Endothelial cell (in vitro differentiated cells): ENCODE results near the gene SPCS3. TPM values are rescaled to one million over a fixed set of nuclear protein-coding genes. Genes with fewer than 3 reads are reported as not detected.
"Not testable (repeated sequence)": the region's sequence is repeated elsewhere in the genome, so short reads cannot be mapped to it uniquely, and the experiment has no call there.

ENCODE experiments used
- DNase-seq: peaks from one replicate; pipeline ENCODE4 v3.0.0; 2021; ENCODE audit warnings: low spot score
- H3K27ac Mint-ChIP-seq: one replicate; pipeline ENCODE4 v1.8.0; 2021; ENCODE audit warnings: mixed read lengths, inconsistent platforms; ENCODE audit not compliant: unreplicated experiment
- H3K27me3 Mint-ChIP-seq: one replicate; pipeline ENCODE4 v1.8.0; 2021; ENCODE audit warnings: mild to moderate bottlenecking, moderate library complexity, mixed read lengths, inconsistent platforms; ENCODE audit not compliant: unreplicated experiment
- H3K36me3 Mint-ChIP-seq: one replicate; pipeline ENCODE4 v1.8.0; 2021; ENCODE audit warnings: mild to moderate bottlenecking, low read depth, mixed read lengths, inconsistent platforms; ENCODE audit not compliant: unreplicated experiment
- H3K4me1 Mint-ChIP-seq: one replicate; pipeline ENCODE4 v1.8.0; 2021; ENCODE audit warnings: mild to moderate bottlenecking, mixed read lengths, inconsistent platforms; ENCODE audit not compliant: unreplicated experiment
- H3K4me3 Mint-ChIP-seq: one replicate; pipeline ENCODE4 v1.8.0; 2021; ENCODE audit warnings: mild to moderate bottlenecking, mixed read lengths, inconsistent platforms; ENCODE audit not compliant: unreplicated experiment
- H3K9me3 Mint-ChIP-seq: one replicate; pipeline ENCODE4 v1.8.0; 2021; ENCODE audit warnings: mixed read lengths, inconsistent platforms; ENCODE audit not compliant: unreplicated experiment
- total RNA-seq: library from RNA; stranded (reverse); fragmentation: NEBNext Ultra II Directional; extraction: Animal tissue kit (Norgen Biotek cat#: 25700); gene quantifications from one replicate; pipeline ENCODE4 v1.2.1, GENCODE V29; 2021; ENCODE audit not compliant: unreplicated experiment
- TF ChIP-seq, protein P1 (sequence below): fragments of 200-600 bp; sonication (generic); IDR thresholded peaks from one replicate; pipeline ENCODE4 v1.5.0; 2021; ENCODE audit warnings: antibody characterized with exemption; ENCODE audit not compliant: unreplicated experiment

Gene SPCS3
- total RNA-seq, 1 donor from 2014 or later: 173 TPM

DNA sequence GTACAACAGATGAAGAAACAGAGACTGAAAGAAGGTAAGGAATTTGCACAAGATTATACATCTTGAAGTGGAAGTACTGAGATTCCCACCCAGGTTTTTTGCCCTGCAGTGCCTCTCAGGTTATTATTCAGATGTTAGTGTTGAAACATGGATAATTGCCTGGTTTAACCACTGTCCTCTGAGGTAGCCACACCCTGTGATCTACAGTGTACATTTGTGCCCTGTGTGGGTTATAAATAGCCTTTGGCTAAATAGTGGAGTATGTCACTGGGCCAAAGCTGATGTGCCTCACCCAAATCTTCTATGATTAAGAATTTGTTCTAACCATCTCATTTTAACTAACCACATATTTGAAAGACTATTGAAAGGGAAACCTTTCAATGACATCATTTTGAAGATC lies 45.3 kb upstream of the SPCS3 start:
- TF ChIP-seq, protein P1, sequence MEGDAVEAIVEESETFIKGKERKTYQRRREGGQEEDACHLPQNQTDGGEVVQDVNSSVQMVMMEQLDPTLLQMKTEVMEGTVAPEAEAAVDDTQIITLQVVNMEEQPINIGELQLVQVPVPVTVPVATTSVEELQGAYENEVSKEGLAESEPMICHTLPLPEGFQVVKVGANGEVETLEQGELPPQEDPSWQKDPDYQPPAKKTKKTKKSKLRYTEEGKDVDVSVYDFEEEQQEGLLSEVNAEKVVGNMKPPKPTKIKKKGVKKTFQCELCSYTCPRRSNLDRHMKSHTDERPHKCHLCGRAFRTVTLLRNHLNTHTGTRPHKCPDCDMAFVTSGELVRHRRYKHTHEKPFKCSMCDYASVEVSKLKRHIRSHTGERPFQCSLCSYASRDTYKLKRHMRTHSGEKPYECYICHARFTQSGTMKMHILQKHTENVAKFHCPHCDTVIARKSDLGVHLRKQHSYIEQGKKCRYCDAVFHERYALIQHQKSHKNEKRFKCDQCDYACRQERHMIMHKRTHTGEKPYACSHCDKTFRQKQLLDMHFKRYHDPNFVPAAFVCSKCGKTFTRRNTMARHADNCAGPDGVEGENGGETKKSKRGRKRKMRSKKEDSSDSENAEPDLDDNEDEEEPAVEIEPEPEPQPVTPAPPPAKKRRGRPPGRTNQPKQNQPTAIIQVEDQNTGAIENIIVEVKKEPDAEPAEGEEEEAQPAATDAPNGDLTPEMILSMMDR: no peak
- H3K4me3 Mint-ChIP-seq: no peak overlapping the region
- H3K9me3 Mint-ChIP-seq: no peaks in the 10 kb centered on the region
- H3K27ac Mint-ChIP-seq: no peak overlapping the region
- no peaks in the 10 kb centered on the region for H3K4me1 Mint-ChIP-seq
- no peaks in the 10 kb centered on the region for H3K27me3 Mint-ChIP-seq
- DNase-seq: no peak
- H3K36me3 Mint-ChIP-seq: no peaks in the 10 kb centered on the region

DNA sequence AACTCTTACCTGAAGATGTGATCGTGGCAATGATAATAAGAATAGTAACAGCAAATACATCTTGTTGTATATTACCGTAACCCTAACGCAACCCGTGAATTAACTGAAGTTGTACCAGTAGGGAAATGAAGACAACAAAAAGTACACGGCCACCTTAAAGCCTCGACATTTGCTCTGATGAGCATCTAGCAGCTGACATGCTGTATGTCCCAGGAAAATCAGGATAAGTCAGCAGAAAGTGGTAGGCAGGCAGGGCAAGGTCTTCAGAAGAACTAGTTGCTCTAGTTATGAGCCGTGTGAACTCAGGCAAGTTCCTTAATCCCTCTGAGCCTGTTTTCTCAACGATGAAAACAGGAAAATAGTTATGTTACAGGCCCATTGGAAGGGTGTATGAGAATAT lies 43.1 kb upstream of the SPCS3 start:
- TF ChIP-seq, protein P1: no peak
- H3K4me1 Mint-ChIP-seq: no peaks in the 10 kb centered on the region
- no peak overlapping the region for H3K27ac Mint-ChIP-seq
- H3K36me3 Mint-ChIP-seq: no peaks in the 10 kb centered on the region
- H3K9me3 Mint-ChIP-seq: no peaks in the 10 kb centered on the region
- no peak overlapping the region for H3K4me3 Mint-ChIP-seq
- peaks cover 2% of the 10 kb centered on the region for H3K27me3 Mint-ChIP-seq
- no peak for DNase-seq

DNA sequence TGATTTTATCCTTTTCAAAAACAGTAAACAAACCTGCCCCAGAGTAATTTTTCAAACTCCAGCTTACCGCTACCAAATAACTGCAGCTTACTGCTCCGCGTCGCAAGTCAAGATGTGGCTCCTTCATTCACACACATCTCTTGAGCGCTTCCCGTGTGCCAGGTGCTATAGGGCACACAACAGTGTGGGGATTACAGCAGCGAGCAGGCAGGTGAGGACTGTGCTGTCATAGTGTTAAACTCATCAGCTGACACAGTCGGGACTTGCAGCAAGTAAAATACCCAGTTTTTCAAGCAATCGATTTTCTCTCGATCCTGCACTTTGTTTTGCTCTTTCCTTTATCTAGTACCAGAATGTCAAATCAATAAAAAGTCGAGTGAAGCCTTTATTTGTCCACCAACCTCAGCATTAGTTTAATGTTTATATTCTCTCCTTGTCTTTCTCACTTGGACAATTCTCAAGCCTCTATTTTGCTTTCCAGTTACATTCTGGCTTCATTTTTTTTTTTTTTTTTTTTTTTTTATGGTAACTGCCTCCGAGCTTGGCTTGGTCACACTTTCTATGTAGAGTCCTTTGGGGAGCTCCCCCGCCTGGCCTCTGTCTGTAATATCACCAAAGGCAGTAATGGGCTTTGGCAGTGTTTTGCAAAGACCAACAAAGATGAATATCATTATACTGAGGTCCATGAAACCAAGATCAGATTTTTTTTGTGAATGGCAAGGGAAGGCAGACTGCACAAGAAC lies 42.4 kb upstream of the SPCS3 start:
- Mint-ChIP-seq H3K36me3 (no peaks in the 10 kb centered on the region), H3K27ac (no peak overlapping the region), H3K9me3 (no peaks in the 10 kb centered on the region), H3K4me1 (no peaks in the 10 kb centered on the region), H3K4me3 (no peak overlapping the region), H3K27me3 (peaks cover 2% of the 10 kb centered on the region)
- DNase-seq: peak; percentile 62
- TF ChIP-seq, protein P1: peak; percentile 21

DNA sequence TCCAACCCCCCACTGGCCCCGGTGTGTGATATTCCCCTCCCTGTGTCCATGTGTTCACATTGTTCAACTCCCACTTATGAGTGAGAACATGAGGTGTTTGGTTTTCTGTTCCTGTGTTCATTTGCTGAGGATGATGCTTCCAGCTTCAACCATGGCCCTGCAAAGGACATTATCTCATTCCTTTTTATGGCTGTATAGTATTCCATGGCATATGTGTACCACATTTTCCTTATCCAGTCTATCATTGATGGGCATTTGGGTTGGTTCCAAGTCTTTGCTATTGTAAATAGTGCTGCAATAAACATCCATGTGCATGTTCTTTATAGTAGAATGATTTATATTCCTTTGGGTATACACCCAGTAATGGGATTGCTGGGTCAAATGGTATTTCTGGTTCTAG lies 40.2 kb upstream of the SPCS3 start:
- not testable (repeated sequence) for H3K27ac Mint-ChIP-seq, H3K36me3 Mint-ChIP-seq, H3K27me3 Mint-ChIP-seq, H3K4me1 Mint-ChIP-seq, DNase-seq, H3K4me3 Mint-ChIP-seq, H3K9me3 Mint-ChIP-seq

DNA sequence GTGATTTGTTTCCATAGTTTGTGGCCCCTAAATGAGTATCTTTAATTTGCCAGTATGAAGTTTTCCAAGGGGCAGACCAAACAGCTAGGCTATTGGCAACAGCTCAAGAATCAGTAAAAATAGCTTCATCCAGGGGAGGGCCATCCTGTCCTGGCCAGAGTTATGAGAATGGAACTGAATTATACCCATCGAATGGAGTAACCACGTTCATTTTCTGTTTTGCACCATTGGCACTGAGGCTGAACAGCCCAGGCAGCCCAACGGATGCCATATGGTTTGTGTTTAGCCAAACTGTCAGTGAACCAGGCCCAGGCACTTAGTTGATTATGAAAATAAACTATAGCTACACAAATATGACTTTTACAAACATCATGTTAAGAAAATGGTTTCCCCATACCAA lies 33.0 kb upstream of the SPCS3 start:
- DNase-seq: no peak
- H3K27ac Mint-ChIP-seq: no peak overlapping the region
- H3K4me3 Mint-ChIP-seq: no peak overlapping the region
- H3K9me3 Mint-ChIP-seq: no peaks in the 10 kb centered on the region
- peaks cover 10% of the 10 kb centered on the region for H3K4me1 Mint-ChIP-seq
- H3K27me3 Mint-ChIP-seq: no peaks in the 10 kb centered on the region
- TF ChIP-seq, protein P1: no peak
- H3K36me3 Mint-ChIP-seq: no peaks in the 10 kb centered on the region
